ENCODE measurements around the gene PTH2R. TPM values are rescaled to one million over a fixed set of nuclear protein-coding genes. Genes with fewer than 3 reads are reported as not detected.
"Not testable (repeated sequence)": the region's sequence is repeated elsewhere in the genome, so short reads cannot be mapped to it uniquely, and the experiment has no call there.

The PTH2R gene
- total RNA-seq, 1 donor from 2014 or later, result not detected

DNA sequence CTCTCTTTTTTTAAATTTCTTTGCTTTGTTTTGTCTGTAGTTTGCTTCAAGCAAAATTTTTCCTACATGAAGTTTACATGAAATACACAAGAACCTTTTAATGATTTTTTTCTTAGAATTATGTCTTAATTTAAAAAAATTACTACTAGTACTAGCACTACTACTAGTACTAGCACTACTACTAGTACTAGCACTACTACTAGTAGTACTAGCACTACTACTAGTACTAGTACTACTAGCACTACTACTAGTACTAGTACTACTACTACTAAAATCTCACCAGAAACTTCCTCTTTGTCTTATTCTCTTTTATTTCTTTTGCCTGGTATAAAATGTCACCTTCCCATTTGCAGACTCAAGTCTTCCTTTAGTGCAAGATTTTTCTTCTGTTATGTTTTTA is 71.1 kb downstream of the PTH2R start:
- Histone ChIP-seq H3K4me1 (no peaks in the 10 kb centered on the region), H3K27me3 (ENCODE audit: low read depth) (no peaks in the 10 kb centered on the region), H3K4me3 (no peak overlapping the region), H3K27ac (replicated peaks) (no peak overlapping the region), H3K9me3 (replicated peaks) (peaks cover 10% of the 10 kb centered on the region), H3K36me3 (no peaks in the 10 kb centered on the region)
- no peak for TF ChIP-seq CTCF (IDR thresholded peaks at IDR 0.05; ENCODE audit: borderline replicate concordance)
- intact Hi-C loops (cut with micrococcal nuclease), result no loop called here
- DNase-seq, result no peak

DNA sequence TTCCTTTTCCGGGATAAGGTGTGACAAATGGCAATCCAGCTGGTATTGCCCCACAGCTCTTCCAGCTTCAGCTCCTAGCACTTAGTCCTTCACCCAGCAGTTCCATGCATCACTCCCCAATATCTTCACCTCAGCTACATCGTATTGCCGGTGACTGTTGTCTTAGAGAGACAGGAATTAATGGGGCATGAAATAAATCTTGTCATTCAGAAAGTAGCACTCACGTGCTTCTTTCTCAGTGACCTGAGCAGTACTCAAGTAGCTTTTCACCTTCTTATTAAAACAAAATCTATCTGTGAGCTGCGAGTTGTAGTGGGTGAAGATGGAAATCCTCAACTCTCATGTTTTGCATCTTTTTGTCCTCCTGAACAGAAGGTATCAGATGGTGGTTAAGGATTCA is 72.8 kb downstream of the PTH2R start:
- intact Hi-C loops (cut with micrococcal nuclease), result no loop called here
- TF ChIP-seq CTCF (IDR thresholded peaks at IDR 0.05; ENCODE audit: borderline replicate concordance), result no peak
- peaks cover 20% of the 10 kb centered on the region for H3K9me3 ChIP-seq (replicated peaks)
- H3K27ac ChIP-seq (replicated peaks), result no peak overlapping the region
- no peaks in the 10 kb centered on the region for H3K36me3 ChIP-seq
- no peaks in the 10 kb centered on the region for H3K27me3 ChIP-seq (ENCODE audit: low read depth)
- H3K4me3 ChIP-seq, result no peak overlapping the region
- H3K4me1 ChIP-seq, result no peaks in the 10 kb centered on the region
- DNase-seq, result no peak

- not testable (repeated sequence) for DNase-seq
Measured at GRCh38 chr2:208481945-208482344, 75.4 kb downstream of the PTH2R start.

DNA sequence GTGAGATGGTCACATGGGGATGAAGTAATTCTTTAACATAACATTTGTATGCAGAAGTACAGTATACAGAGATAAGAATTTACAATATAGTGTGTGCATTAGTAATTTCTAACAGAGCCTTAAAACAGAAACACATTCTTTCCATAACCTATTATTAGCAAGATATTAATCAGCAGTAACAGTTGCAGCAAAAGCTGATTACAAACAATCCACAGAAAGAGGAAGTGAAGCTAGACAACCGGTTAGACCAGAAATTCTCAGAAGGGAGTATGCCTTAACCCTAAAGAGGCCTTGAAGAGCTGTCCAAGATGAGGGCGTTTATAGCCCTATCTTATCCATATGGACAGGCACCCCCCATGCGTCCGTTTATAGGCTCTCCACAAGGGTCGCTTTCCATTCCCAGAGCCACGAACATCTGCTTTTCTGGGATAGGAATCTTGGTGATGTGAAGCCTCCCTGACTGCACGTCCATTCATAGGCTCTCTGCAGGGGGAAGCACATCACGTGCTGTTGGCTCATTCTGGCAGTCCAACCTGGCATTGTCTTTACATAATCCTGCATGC is 75.9 kb downstream of the PTH2R start:
- H3K27me3 ChIP-seq (ENCODE audit: low read depth); H3K36me3 ChIP-seq; H3K4me3 ChIP-seq; H3K4me1 ChIP-seq; H3K27ac ChIP-seq (replicated peaks); intact Hi-C loops (cut with micrococcal nuclease); DNase-seq: not testable (repeated sequence)
- peaks cover 30% of the 10 kb centered on the region for H3K9me3 ChIP-seq (replicated peaks)

More at GRCh38 chr2:208481945-208482344, 75.4 kb downstream of the PTH2R start:
- H3K4me1 ChIP-seq; H3K27ac ChIP-seq (replicated peaks); H3K27me3 ChIP-seq (ENCODE audit: low read depth); H3K4me3 ChIP-seq; H3K36me3 ChIP-seq; intact Hi-C loops (cut with micrococcal nuclease): not testable (repeated sequence)
- peaks cover 24% of the 10 kb centered on the region for H3K9me3 ChIP-seq (replicated peaks)

GRCh38 chr2:208485390-208485789 is 78.8 kb downstream of the PTH2R start:
- H3K4me1 ChIP-seq, result no peaks in the 10 kb centered on the region
- H3K27ac ChIP-seq (replicated peaks), result no peak overlapping the region
- no peak for DNase-seq
- no peaks in the 10 kb centered on the region for H3K36me3 ChIP-seq
- H3K27me3 ChIP-seq (ENCODE audit: low read depth), result no peaks in the 10 kb centered on the region
- peaks cover 34% of the 10 kb centered on the region for H3K9me3 ChIP-seq (replicated peaks)
- H3K4me3 ChIP-seq, result no peak overlapping the region
- TF ChIP-seq CTCF (IDR thresholded peaks at IDR 0.05; ENCODE audit: borderline replicate concordance), result no peak
- intact Hi-C loops (cut with micrococcal nuclease), result no loop called here

DNA sequence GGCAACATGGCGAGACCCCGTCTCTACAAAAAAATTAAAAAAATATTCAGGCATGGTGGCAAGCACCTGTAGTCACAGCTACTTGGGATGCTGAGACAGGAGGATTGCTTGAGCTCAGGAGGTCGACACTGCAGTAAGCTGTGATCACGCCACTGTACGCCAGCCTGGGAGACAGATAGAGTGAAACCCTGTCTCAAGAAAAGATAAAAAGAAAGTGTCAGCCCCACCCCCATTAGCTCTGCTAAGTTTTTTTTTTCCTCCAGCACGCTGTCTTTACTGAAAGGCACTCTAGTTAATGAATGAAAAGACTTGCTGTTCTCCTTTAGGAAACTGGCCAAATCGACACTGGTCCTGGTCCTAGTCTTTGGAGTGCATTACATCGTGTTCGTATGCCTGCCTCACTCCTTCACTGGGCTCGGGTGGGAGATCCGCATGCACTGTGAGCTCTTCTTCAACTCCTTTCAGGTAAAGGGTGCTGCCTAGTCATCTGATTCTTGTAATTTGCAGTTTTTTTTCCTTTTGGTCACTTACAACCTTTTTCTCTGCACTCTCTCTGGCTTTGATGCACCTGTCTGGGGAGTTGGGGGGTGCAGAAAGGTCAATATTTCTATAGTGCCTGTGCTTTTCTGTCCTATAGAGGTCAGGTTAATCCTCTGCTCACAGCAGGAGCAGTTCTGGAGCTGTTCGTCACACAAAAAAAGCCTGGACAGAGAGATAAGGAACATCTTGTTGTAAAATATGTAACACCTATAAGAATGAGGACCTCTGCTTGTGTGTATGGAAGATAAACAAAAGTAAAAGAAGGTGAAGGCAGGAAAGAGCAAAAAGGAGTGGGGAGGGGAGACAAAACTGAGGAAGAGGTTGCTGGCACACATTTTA is 82.3 kb downstream of the PTH2R start:
- no peak for TF ChIP-seq CTCF (IDR thresholded peaks at IDR 0.05; ENCODE audit: borderline replicate concordance)
- Histone ChIP-seq H3K36me3 (no peaks in the 10 kb centered on the region), H3K27ac (replicated peaks) (no peak overlapping the region), H3K4me1 (no peaks in the 10 kb centered on the region), H3K27me3 (ENCODE audit: low read depth) (no peaks in the 10 kb centered on the region), H3K9me3 (replicated peaks) (peaks cover 14% of the 10 kb centered on the region), H3K4me3 (no peak overlapping the region)
- intact Hi-C loops (cut with micrococcal nuclease), result no loop called here
- no peak for DNase-seq
